ENCODE measurements around the gene OR4F15.

The OR4F15 gene

GRCh38 chr15:101804375-101804774, 7.6 kb upstream of the OR4F15 start:
- no peak for DNase-seq (ENCODE audit: low read depth in 2 of 2)

DNA sequence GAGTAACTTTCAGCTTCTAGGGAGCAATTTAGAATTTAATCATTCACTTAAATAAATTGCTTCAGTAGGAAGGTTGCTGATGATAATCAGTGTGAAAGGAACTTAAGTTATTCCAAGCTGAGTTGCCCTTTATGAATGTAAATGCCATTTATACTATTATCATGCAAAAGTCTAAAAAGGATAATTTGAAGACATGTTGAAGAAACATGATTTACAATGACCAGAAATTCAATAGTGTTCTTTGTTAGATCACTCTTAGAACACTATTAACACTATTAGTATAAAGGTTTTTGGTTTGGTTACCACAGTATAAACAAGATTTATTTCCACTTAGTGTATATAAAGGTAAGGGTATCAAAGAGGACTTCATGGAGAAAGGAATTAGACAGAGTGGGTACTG, 7.1 kb upstream of the OR4F15 start:
- DNase-seq (ENCODE audit: low read depth in 2 of 2), result no peak

- DNase-seq (ENCODE audit: low read depth in 2 of 2), result no peak
Measured at GRCh38 chr15:101805605-101806345, 6.2 kb upstream of the OR4F15 start.

- no peak for DNase-seq (ENCODE audit: low read depth in 2 of 2)
Measured at GRCh38 chr15:101807345-101807945, 4.6 kb upstream of the OR4F15 start.

GRCh38 chr15:101808201-101808600, 3.8 kb upstream of the OR4F15 start:
- DNase-seq (ENCODE audit: low read depth in 2 of 2), result no peak

DNA sequence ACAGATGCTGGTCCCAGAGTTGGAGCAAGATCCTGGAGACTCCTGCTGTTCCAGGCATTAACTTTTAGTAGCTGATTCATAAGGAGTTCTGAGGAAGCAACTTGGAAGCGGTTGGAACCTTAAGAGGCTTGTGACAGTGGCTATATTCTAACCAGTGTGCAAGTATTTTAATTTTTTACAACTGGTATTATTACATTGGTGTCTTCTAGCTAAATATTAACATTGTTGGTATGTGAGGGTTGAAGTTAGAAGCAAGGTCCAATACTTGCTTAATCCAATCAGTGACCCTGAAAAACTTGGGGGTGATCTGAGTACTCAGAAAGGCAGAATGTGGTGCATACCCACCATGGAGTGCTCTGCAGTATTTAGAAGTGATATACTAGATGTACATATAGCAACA, 1.5 kb upstream of the OR4F15 start:
- no peak for DNase-seq (ENCODE audit: low read depth in 2 of 2)

- no peak for DNase-seq (ENCODE audit: low read depth in 2 of 2)
Measured at GRCh38 chr15:101810876-101811275, 1.1 kb upstream of the OR4F15 start.

- DNase-seq (ENCODE audit: low read depth in 2 of 2), result no peak
Measured at GRCh38 chr15:101813803-101814534, 2.0 kb downstream of the OR4F15 start.

DNA sequence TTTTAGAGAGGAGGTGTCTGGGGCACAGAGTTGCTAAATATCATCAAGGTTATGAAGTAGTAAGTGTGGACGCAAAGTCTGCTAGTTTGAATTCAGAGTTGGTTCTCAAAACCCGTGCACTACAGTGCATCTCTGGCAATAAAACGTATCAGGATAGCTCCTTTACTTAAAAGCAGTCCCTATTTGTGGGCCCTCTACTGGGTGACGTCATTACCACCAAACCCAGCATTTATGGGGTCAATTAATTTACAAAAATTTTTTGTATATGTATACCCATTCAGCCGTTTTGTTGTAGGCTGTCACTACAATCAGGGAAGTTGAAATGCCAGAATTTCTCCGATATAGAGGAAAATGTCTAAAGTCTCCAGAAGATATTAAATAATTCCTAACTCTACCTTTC, 8.8 kb downstream of the OR4F15 start:
- DNase-seq (ENCODE audit: low read depth in 2 of 2), result no peak

DNA sequence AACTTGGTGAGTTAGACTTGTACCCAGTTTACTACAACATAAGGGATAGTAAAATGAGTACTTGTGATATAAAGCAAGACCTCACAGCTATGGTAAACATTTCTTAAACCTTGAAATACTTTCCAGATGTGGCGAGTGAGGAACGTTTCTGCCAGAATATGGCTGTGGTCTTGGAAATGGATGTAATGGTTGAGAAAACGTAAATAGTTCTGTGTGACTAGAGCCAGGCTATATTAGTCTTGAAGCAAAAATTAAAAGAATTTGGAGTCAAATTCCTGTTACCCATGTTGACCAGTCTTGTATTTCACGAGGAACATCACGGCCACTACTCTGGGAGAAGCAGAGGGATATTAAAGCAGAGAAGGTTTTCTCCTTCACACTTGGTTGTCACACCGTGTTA, 15.3 kb downstream of the OR4F15 start:
- no peak for DNase-seq (ENCODE audit: low read depth in 2 of 2)

DNA sequence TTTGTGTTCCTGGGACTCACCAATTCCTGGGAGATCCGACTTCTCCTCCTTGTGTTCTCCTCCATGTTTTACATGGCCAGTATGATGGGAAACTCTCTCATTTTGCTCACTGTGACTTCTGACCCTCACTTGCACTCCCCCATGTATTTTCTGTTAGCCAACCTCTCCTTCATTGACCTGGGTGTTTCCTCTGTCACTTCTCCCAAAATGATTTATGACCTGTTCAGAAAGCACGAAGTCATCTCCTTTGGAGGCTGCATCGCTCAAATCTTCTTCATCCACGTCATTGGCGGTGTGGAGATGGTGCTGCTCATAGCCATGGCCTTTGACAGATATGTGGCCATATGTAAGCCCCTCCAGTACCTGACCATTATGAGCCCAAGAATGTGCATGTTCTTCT, 16.8 kb downstream of the OR4F15 start:
- DNase-seq (ENCODE audit: low read depth in 2 of 2), result no peak

DNA sequence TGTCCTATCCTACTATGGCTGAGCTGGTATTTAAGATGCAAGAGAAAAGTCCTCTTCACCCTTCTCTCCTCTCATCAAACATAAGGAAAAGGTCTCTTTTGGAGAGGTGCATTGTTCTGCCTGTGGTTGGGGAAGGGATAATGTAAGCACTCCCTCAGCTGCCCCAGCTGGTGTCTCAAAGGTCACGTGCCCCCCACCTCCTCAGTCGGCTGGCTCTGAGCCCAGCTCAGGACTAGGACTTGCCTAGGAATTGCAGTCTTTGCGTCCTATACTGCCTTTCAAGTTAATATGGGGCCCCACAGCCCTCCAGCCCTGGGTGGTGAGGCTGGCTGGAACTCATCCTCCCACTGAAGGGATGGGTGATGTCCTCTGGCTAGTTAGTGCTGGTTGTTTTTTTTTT, 29.7 kb downstream of the OR4F15 start:
- DNase-seq (ENCODE audit: low read depth in 2 of 2), result no peak

GRCh38 chr15:101844916-101845315, 32.9 kb downstream of the OR4F15 start:
- DNase-seq (ENCODE audit: low read depth in 2 of 2), result no peak

GRCh38 chr15:101852356-101852755, 40.4 kb downstream of the OR4F15 start:
- DNase-seq (ENCODE audit: low read depth in 2 of 2), result no peak
